Thoracic aorta (tissue), 2 donors: Measurements from ENCODE around the gene ALPK3. TPM values are rescaled to one million over a fixed set of nuclear protein-coding genes. Genes with fewer than 3 reads are reported as not detected.

ENCODE experiments used
- ATAC-seq: fragments of 150-250 bp; one replicate; pipeline ENCODE4 v1.8.0; 2017; ENCODE audit warnings: low read depth; ENCODE audit not compliant: insufficient number of reproducible peaks, low FRiP score
- DNase-seq: peaks from one replicate; pipeline ENCODE4 v3.0.0-alpha.2; 2020; ENCODE audit warnings: low spot score
- H3K27ac ChIP-seq, 2 donors: fragments of 200-600 bp; sonication (generic); 1 replicate in 1 of 2; 2 replicates in 1 of 2; pipeline ENCODE4 v1.5.1; 2016; ENCODE audit warnings: mild to moderate bottlenecking in 2 of 2, moderate library complexity in 2 of 2
- H3K27me3 ChIP-seq: fragments of 200-600 bp; sonication (generic); replicated peaks from 2 replicates; pipeline ENCODE4 v1.6.0; 2016; ENCODE audit warnings: mild to moderate bottlenecking; ENCODE audit not compliant: insufficient read depth
- H3K36me3 ChIP-seq: fragments of 200-600 bp; sonication (generic); one replicate; pipeline ENCODE4 v1.5.1; 2016
- H3K4me1 ChIP-seq, 2 donors: fragments of 200-600 bp; sonication (generic); 1 replicate in 1 of 2; 2 replicates in 1 of 2; pipeline versions ENCODE4 v1.5.1 to v1.6.0; 2016; ENCODE audit warnings: low read depth in 2 of 2, mild to moderate bottlenecking in 1 of 2; ENCODE audit not compliant: control insufficient read depth in 1 of 2
- H3K4me3 ChIP-seq: fragments of 200-600 bp; sonication (generic); 2 replicates; pipeline ENCODE4 v1.5.1; 2016; ENCODE audit warnings: mild to moderate bottlenecking
- H3K9me3 ChIP-seq: fragments of 200-600 bp; sonication (generic); 2 replicates; pipeline ENCODE4 v1.5.1; 2016
- total RNA-seq, 2 donors: library from RNA; depleted of rRNA; stranded (reverse); fragments of >200 nt; gene quantifications; one replicate each; pipeline versions ENCODE4 v1.1.0 to v1.2.3, GENCODE V29; 2016
- TF ChIP-seq, protein P1 (sequence below): fragments of 200-600 bp; sonication (generic); IDR thresholded peaks from one replicate; pipeline ENCODE4 v1.5.1; 2019; ENCODE audit warnings: antibody characterized with exemption

The ALPK3 gene
- total RNA-seq, 2 donors from 2014 or later = 56.9 to 81.1 TPM

- H3K27ac ChIP-seq = peak overlapping the region in 1 of 2 donors; percentile 49
These were observed 41.2 kb upstream of the ALPK3 start for GRCh38 chr15:84775867-84776449.

DNA sequence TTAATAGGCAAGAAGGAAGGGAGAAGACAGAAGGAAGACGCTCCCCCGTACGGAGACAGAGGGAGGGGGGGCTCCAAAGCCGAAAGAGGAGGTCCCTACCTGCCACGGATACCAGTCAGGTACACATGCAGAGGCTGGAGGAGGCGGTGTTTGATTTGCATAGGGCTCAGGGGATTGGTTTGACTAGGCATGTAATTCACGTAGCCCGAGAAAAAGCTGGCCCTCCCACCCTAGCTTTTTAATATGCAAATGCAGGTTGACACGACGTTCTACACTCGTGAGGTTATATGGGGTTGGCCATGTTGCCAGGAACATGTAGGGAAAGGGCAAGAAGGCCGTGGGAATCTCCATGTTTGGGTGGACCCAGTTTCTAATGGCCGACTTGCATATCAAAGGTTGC lies 39.0 kb upstream of the ALPK3 start:
- H3K4me3 ChIP-seq = no peak overlapping the region
- H3K27ac ChIP-seq = no peak overlapping the region
- no peaks in the 10 kb centered on the region for H3K9me3 ChIP-seq
- TF ChIP-seq, protein P1, sequence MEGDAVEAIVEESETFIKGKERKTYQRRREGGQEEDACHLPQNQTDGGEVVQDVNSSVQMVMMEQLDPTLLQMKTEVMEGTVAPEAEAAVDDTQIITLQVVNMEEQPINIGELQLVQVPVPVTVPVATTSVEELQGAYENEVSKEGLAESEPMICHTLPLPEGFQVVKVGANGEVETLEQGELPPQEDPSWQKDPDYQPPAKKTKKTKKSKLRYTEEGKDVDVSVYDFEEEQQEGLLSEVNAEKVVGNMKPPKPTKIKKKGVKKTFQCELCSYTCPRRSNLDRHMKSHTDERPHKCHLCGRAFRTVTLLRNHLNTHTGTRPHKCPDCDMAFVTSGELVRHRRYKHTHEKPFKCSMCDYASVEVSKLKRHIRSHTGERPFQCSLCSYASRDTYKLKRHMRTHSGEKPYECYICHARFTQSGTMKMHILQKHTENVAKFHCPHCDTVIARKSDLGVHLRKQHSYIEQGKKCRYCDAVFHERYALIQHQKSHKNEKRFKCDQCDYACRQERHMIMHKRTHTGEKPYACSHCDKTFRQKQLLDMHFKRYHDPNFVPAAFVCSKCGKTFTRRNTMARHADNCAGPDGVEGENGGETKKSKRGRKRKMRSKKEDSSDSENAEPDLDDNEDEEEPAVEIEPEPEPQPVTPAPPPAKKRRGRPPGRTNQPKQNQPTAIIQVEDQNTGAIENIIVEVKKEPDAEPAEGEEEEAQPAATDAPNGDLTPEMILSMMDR = no peak
- no peaks in the 10 kb centered on the region for H3K27me3 ChIP-seq
- H3K4me1 ChIP-seq = peaks cover 14 to 17% of the 10 kb centered on the region in 2 donors
- DNase-seq = no peak
- H3K36me3 ChIP-seq = peaks cover 9% of the 10 kb centered on the region
- no peak for ATAC-seq

More at GRCh38 chr15:84775867-84776449, 41.2 kb upstream of the ALPK3 start:
- peaks cover 3% of the 10 kb centered on the region for H3K36me3 ChIP-seq
- no peak for DNase-seq
- peaks cover 21 to 35% of the 10 kb centered on the region in 2 donors for H3K4me1 ChIP-seq
- no peaks in the 10 kb centered on the region for H3K27me3 ChIP-seq
- H3K4me3 ChIP-seq = no peak overlapping the region
- no peaks in the 10 kb centered on the region for H3K9me3 ChIP-seq
- no peak for ATAC-seq
- TF ChIP-seq, protein P1 = no peak

- no peaks in the 10 kb centered on the region for H3K27me3 ChIP-seq
- no peak overlapping the region for H3K4me3 ChIP-seq
- DNase-seq = no peak
- ATAC-seq = no peak
- no peaks in the 10 kb centered on the region for H3K9me3 ChIP-seq
- TF ChIP-seq, protein P1 = no peak
- no peak overlapping the region for H3K27ac ChIP-seq
- peaks cover 26% of the 10 kb centered on the region for H3K36me3 ChIP-seq
- H3K4me1 ChIP-seq = peaks cover 18 to 27% of the 10 kb centered on the region in 2 donors
These were observed 36.7 kb upstream of the ALPK3 start for GRCh38 chr15:84780492-84780891.

DNA sequence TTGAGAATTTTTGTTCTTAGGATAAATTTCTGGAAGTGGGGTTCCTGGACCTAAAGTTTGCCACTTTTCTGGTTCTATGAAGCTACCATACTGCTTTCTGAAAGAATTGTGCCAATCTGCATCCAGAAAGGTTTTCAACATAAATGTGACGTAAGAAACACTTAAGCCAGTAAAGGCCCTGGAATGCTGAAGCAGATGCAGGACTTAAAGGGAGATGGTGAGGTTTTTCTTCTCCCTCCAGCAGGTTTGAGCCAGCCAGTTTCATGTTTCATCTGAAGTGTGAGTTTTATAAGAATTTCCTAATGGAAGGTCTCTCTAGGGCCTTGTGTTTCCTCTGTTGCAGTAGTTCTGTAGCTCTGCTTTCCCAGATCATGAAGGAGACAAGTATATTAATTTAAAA lies 35.7 kb upstream of the ALPK3 start:
- ATAC-seq (no peak), DNase-seq (no peak)
- peaks cover 18 to 28% of the 10 kb centered on the region in 2 donors for H3K4me1 ChIP-seq
- no peak overlapping the region for H3K4me3 ChIP-seq
- H3K27me3 ChIP-seq = no peaks in the 10 kb centered on the region
- no peaks in the 10 kb centered on the region for H3K9me3 ChIP-seq
- no peak overlapping the region for H3K27ac ChIP-seq
- TF ChIP-seq, protein P1 = no peak
- H3K36me3 ChIP-seq = peaks cover 26% of the 10 kb centered on the region

- H3K36me3 ChIP-seq = peaks cover 26% of the 10 kb centered on the region
- no peak overlapping the region for H3K27ac ChIP-seq
- TF ChIP-seq, protein P1 = no peak
- no peak overlapping the region for H3K4me3 ChIP-seq
- H3K27me3 ChIP-seq = no peaks in the 10 kb centered on the region
- H3K4me1 ChIP-seq = peaks cover 15 to 31% of the 10 kb centered on the region in 2 donors
- ATAC-seq = no peak
- no peaks in the 10 kb centered on the region for H3K9me3 ChIP-seq
- no peak for DNase-seq
These were observed 34.8 kb upstream of the ALPK3 start for GRCh38 chr15:84782346-84782745.
